Endodermal cell (in vitro differentiated cells): ENCODE results near the gene HEBP2. TPM values are rescaled to one million over a fixed set of nuclear protein-coding genes. Genes with fewer than 3 reads are reported as not detected.

Source experiments
- DNase-seq: peaks from one replicate; pipeline ENCODE4 v3.0.0-alpha.2; 2017
- H3K27ac ChIP-seq: 2 replicates; pipeline ENCODE4 v1.5.1; 2013; ENCODE audit warnings: mild to moderate bottlenecking, low read depth, low read length, moderate library complexity
- H3K27me3 ChIP-seq: 2 replicates; pipeline ENCODE4 v1.6.1; 2013; ENCODE audit warnings: mild to moderate bottlenecking, low read length, moderate library complexity; ENCODE audit not compliant: insufficient read depth, control insufficient read depth, poor library complexity, severe bottlenecking
- H3K36me3 ChIP-seq: 2 replicates; pipeline ENCODE4 v1.7.0; 2013; ENCODE audit warnings: mild to moderate bottlenecking, low read length, moderate library complexity; ENCODE audit not compliant: control insufficient read depth, insufficient read depth
- H3K4me1 ChIP-seq: one replicate; pipeline ENCODE4 v1.7.0; 2013; ENCODE audit warnings: low read length; ENCODE audit not compliant: control insufficient read depth, insufficient read depth
- H3K4me3 ChIP-seq: 2 replicates; pipeline ENCODE4 v1.5.1; 2013; ENCODE audit warnings: mild to moderate bottlenecking, low read length, moderate library complexity
- H3K9ac ChIP-seq: 2 replicates; pipeline ENCODE4 v1.6.1; 2013; ENCODE audit warnings: mild to moderate bottlenecking, low read length, moderate library complexity; ENCODE audit not compliant: poor library complexity, severe bottlenecking; ENCODE audit errors: extremely low read depth
- H3K9me3 ChIP-seq: 2 replicates; pipeline ENCODE4 v1.6.1; 2013; ENCODE audit warnings: mild to moderate bottlenecking, low read length, moderate library complexity; ENCODE audit not compliant: control insufficient read depth
- H3K27ac Mint-ChIP-seq: 2 replicates; pipeline ENCODE4 v1.8.0; 2020; ENCODE audit warnings: mixed read lengths
- H3K27me3 Mint-ChIP-seq: 2 replicates; pipeline ENCODE4 v1.8.0; 2021; ENCODE audit warnings: mild to moderate bottlenecking, mixed read lengths; ENCODE audit not compliant: insufficient read depth
- H3K36me3 Mint-ChIP-seq: 2 replicates; pipeline ENCODE4 v1.8.0; 2020; ENCODE audit warnings: low read depth, mixed read lengths
- H3K4me1 Mint-ChIP-seq: 2 replicates; pipeline ENCODE4 v1.8.0; 2020; ENCODE audit warnings: mixed read lengths
- H3K4me3 Mint-ChIP-seq: 2 replicates; pipeline ENCODE4 v1.8.0; 2020; ENCODE audit warnings: mild to moderate bottlenecking, moderate library complexity, mixed read lengths
- H3K9me3 Mint-ChIP-seq: 2 replicates; pipeline ENCODE4 v1.8.0; 2020; ENCODE audit warnings: mild to moderate bottlenecking, mixed read lengths
- whole genome bisulfite sequencing, 2 experiments: methylation state at CpG; one replicate each; pipeline versions ENCODE4 v1.1.5 to v1.1.7; 2013; ENCODE audit warnings: missing lambda C conversion rate in 2 of 2, mixed read lengths in 1 of 2; ENCODE audit not compliant: insufficient coverage in 1 of 2, insufficient read length in 1 of 2; 5-methylcytosine and 5-hydroxymethylcytosine counted together
- total RNA-seq, 2 donors: library from RNA; stranded (reverse); fragmentation: NEBNext Ultra II Directional in 1 of 2; extraction: Animal tissue kit (Norgen Biotek cat#: 25700) in 1 of 2; gene quantifications; 2 replicates in 1 of 2; 3 replicates in 1 of 2; pipeline ENCODE4 v1.2.1, GENCODE V29; 2021
- TF ChIP-seq, protein P1 (sequence below): fragments of 200-600 bp; sonication (generic); conservative IDR thresholded peaks from 2 replicates; pipeline ENCODE4 v1.5.0; 2021; ENCODE audit warnings: antibody characterized with exemption, mild to moderate bottlenecking

HEBP2 gene
- total RNA-seq, 2 donors from 2014 or later = 53.9 to 95.7 TPM

DNA sequence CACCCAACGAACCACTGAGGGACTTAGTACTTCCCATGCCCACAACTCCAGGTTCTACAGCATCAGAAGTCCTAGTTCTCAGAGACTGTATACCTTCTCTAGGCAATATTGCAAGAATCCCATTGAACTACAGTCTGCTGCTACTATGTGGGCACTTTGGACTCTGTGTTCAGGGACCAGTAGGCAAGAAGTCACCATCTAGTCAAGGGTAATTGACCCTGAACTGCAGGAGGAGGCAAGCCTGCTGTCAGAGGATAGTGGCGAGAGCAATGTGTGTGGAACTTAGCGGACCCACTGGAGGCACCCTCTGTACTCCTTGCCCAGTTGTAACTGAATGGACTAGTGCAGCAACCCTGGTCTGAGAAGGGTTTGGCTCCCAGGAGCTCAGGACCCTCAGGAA is 15.7 kb downstream of the HEBP2 start:
- Histone ChIP-seq H3K36me3 (peaks cover 11% of the 10 kb centered on the region), H3K9me3 (no peaks in the 10 kb centered on the region), H3K27me3 (no peaks in the 10 kb centered on the region), H3K4me3 (no peak overlapping the region), H3K9ac (no peak overlapping the region), H3K4me1 (peaks cover 17% of the 10 kb centered on the region), H3K27ac (no peak overlapping the region)
- peaks cover 28% of the 10 kb centered on the region for H3K36me3 Mint-ChIP-seq
- 96 to 100% methylated on average over 3 of the region's 3 CpGs for WGBS, 2 experiments
- no peak overlapping the region for H3K27ac Mint-ChIP-seq
- H3K4me1 Mint-ChIP-seq = peaks cover 23% of the 10 kb centered on the region
- H3K27me3 Mint-ChIP-seq = no peaks in the 10 kb centered on the region
- H3K4me3 Mint-ChIP-seq = no peak overlapping the region
- DNase-seq = peak; percentile 40
- TF ChIP-seq, protein P1, sequence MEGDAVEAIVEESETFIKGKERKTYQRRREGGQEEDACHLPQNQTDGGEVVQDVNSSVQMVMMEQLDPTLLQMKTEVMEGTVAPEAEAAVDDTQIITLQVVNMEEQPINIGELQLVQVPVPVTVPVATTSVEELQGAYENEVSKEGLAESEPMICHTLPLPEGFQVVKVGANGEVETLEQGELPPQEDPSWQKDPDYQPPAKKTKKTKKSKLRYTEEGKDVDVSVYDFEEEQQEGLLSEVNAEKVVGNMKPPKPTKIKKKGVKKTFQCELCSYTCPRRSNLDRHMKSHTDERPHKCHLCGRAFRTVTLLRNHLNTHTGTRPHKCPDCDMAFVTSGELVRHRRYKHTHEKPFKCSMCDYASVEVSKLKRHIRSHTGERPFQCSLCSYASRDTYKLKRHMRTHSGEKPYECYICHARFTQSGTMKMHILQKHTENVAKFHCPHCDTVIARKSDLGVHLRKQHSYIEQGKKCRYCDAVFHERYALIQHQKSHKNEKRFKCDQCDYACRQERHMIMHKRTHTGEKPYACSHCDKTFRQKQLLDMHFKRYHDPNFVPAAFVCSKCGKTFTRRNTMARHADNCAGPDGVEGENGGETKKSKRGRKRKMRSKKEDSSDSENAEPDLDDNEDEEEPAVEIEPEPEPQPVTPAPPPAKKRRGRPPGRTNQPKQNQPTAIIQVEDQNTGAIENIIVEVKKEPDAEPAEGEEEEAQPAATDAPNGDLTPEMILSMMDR = no peak
- H3K9me3 Mint-ChIP-seq = no peaks in the 10 kb centered on the region

DNA sequence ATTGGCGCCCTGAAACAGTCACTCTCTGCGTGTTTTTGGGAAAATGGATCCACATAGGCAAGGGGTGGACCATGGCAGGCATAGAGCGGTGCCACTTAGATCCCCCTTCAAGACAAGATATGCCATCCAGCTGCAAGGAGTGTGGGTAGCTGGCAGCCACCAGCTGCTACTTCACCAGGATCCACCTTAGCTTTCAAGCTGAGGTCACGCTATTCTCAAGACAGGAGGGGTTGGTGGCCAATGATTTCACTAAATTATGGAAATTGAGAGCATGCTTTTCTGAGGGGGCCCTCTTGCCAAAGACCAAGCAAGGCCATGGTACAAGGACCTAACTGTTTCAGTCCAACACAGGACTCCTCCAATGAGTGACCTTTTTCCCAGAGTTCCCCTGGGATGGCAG is 16.3 kb downstream of the HEBP2 start:
- Mint-ChIP-seq H3K27me3 (no peaks in the 10 kb centered on the region), H3K4me1 (peaks cover 20% of the 10 kb centered on the region), H3K27ac (no peak overlapping the region), H3K4me3 (no peak overlapping the region), H3K9me3 (no peaks in the 10 kb centered on the region), H3K36me3 (peaks cover 29% of the 10 kb centered on the region)
- Histone ChIP-seq H3K27me3 (no peaks in the 10 kb centered on the region), H3K9ac (no peak overlapping the region), H3K27ac (no peak overlapping the region), H3K9me3 (no peaks in the 10 kb centered on the region), H3K36me3 (peaks cover 11% of the 10 kb centered on the region), H3K4me3 (no peak overlapping the region), H3K4me1 (peaks cover 17% of the 10 kb centered on the region)
- no peak for DNase-seq
- TF ChIP-seq, protein P1 = no peak
- WGBS, 2 experiments = 95 to 96% methylated on average over 3 to 4 of the region's 4 CpGs

DNA sequence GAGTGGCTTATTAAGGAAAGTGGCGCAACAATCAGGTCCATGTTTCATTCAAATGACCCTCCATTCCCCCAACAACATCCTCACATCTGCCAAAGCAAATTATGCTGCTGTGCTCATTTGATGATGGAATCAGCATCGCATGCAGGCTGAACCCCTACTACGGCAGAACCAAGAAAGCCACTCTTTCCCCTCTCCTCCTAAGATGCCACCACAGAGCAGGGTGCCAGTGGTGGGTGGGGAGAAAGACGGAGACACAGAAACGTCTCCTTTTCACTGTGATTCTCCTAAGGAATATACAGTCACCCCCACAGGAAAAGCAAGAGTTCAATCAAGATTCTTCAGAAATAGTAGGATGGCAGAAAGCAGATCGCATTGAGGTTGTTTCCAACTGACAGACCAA is 17.1 kb downstream of the HEBP2 start:
- no peaks in the 10 kb centered on the region for H3K27me3 ChIP-seq
- peaks cover 13% of the 10 kb centered on the region for H3K4me1 ChIP-seq
- H3K4me3 ChIP-seq = no peak overlapping the region
- H3K27me3 Mint-ChIP-seq = no peaks in the 10 kb centered on the region
- H3K9me3 Mint-ChIP-seq = no peaks in the 10 kb centered on the region
- H3K4me1 Mint-ChIP-seq = peaks cover 16% of the 10 kb centered on the region
- DNase-seq = no peak
- peaks cover 11% of the 10 kb centered on the region for H3K36me3 ChIP-seq
- H3K9me3 ChIP-seq = no peaks in the 10 kb centered on the region
- no peak overlapping the region for H3K27ac ChIP-seq
- H3K27ac Mint-ChIP-seq = no peak overlapping the region
- no peak overlapping the region for H3K4me3 Mint-ChIP-seq
- TF ChIP-seq, protein P1 = no peak
- WGBS, 2 experiments = 62 to 78% methylated on average over 3 to 6 of the region's 6 CpGs
- peaks cover 32% of the 10 kb centered on the region for H3K36me3 Mint-ChIP-seq
- H3K9ac ChIP-seq = no peak overlapping the region
